A549 treated with dexamethasone at 1 μM for 4 hours (cell line): ENCODE measurements around the gene DGKH. TPM values are rescaled to one million over a fixed set of nuclear protein-coding genes. Genes with fewer than 3 reads are reported as not detected.

ENCODE experiments used
- total RNA-seq: library from RNA; stranded (reverse); fragments of 200-300 nt; extraction: Qiagen RNA extraction; gene quantifications from 5 replicates; pipeline ENCODE4 v1.2.3, GENCODE V29; 2022

The DGKH gene, protein sequence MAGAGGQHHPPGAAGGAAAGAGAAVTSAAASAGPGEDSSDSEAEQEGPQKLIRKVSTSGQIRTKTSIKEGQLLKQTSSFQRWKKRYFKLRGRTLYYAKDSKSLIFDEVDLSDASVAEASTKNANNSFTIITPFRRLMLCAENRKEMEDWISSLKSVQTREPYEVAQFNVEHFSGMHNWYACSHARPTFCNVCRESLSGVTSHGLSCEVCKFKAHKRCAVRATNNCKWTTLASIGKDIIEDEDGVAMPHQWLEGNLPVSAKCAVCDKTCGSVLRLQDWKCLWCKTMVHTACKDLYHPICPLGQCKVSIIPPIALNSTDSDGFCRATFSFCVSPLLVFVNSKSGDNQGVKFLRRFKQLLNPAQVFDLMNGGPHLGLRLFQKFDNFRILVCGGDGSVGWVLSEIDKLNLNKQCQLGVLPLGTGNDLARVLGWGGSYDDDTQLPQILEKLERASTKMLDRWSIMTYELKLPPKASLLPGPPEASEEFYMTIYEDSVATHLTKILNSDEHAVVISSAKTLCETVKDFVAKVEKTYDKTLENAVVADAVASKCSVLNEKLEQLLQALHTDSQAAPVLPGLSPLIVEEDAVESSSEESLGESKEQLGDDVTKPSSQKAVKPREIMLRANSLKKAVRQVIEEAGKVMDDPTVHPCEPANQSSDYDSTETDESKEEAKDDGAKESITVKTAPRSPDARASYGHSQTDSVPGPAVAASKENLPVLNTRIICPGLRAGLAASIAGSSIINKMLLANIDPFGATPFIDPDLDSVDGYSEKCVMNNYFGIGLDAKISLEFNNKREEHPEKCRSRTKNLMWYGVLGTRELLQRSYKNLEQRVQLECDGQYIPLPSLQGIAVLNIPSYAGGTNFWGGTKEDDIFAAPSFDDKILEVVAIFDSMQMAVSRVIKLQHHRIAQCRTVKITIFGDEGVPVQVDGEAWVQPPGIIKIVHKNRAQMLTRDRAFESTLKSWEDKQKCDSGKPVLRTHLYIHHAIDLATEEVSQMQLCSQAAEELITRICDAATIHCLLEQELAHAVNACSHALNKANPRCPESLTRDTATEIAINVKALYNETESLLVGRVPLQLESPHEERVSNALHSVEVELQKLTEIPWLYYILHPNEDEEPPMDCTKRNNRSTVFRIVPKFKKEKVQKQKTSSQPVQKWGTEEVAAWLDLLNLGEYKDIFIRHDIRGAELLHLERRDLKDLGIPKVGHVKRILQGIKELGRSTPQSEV
- total RNA-seq, result 5.1 to 7.9 TPM (median 7.3 TPM) in 5 replicates

GRCh38 chr13:42048342-42048683, at the start of gene DGKH:
Gene DGKH (plus strand): TSS chr13:42048648. CDS start chr13:42048774, 126 bp downstream.

GRCh38 chr13:42272115-42272803, 223.8 kb downstream of the DGKH start, which contains the start of gene AKAP11:
Gene AKAP11 (plus strand): TSS chr13:42272152. CDS start chr13:42286349, 14,197 bp downstream.

Other genes starting within 250 kb of the DGKH start
- gene VWA8, start 87.5 kb upstream of the DGKH start, total RNA-seq, result 6.1 to 8.8 TPM (median 7.3 TPM) in 5 replicates
- 4.5 to 8.6 TPM (median 7.1 TPM) in 5 replicates for gene AKAP11, start 223.5 kb downstream of the DGKH start, total RNA-seq